NCI-H187 treated with DMSO at 0.1 percent for 48 hours (cell line): ENCODE measurements around the gene ACADSB.

ENCODE experiments used
- DNase-seq: peaks from one replicate; lab custom pipeline; 2025; lab: John Stamatoyannopoulos, UW

ACADSB gene

DNA sequence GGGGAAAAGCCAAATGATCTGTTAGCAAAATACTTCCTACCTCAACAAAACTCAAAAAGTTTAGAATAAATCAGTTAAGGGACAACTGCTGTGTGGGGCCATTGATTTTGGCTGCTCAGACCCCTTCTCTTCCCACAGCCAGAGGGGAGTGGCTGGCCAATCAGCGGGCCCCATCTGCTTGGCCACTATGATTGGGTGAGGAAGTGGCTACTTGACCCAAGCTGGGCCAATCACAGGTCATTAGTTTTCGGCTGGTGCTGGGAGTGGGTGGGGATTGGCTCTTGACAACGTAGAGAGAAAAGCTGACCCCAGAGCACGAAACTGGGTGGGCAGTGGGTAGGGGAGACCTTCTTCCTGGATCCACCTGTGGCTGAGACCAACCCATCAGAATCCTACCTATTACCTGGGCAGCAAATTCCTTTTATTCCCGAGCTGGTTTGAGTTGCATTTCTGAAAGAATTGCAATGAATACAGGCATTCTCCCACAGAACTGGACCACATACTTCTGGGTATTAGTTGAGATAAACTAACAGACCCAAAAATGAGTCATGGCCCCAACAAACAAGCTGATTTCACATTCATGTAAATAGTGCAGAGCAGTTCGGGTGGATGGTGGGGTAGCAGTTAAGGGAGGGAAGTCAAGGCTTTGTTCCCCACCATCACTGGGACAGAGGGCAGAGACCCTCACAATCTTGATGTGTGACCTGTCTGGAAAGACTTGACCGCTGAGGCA lies 91.4 kb downstream of the ACADSB start:
- DNase-seq = no peak

DNA sequence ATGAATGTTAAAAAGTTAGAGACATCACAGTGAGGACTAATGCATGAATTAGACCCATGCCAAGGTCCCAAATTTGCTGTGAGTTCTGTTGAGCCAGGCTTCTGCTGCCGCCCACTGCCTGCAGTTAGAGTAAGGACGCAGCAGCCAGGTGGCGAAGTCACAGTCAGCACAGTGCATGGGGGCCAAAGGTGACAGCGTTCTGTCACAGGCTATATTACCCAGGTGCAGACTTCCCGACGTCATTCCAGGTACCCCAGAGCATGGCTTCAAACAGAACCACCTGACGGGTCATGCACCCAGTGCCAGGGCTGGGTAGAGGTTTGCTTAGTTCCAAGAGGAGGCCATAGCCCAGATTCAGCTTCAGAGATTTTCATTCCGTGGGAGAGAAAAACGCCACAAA lies 93.1 kb downstream of the ACADSB start:
- no peak for DNase-seq

DNA sequence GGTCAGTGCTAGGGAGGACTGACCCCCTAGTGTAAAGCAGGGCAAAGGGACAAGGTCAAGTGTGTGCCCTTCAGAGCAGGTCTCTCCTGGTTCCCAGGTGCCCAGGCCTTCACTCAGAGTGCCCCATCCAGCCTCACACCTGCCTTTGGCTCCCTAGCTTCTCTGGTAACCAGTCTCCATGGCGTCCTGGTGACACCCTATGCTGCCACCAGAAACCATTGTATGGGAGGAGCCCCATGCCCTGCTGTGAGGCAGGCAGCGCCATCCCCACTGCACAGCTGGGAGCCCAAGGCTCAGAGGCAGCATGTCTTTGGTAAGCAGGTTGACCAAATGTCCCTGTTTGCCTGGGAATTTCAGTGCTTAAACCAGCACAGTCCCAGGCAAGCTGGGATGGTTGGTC lies 93.9 kb downstream of the ACADSB start:
- DNase-seq = no peak

DNA sequence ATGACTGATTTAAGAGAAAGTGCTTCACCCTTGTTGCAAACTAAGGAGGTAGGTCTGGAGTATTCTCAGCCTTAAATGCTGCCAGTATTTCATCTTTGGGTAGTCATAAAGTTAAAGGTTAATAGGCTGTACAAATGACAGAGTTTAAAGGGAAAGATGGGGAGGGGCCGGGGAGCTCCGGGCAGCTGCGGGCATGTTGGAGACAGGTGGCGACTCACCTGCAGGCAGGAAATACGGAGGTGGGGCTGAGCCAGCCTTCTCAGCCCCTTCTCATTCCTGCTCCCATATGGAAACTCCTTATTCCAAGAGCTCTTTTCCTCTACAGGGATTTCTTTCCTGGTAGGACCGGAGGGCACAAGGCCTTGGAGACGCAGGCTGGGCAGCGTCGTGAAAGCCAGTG lies 95.1 kb downstream of the ACADSB start:
- no peak for DNase-seq
